SK-N-SH (cell line): ENCODE data around the gene RORB. TPM values are rescaled to one million over a fixed set of nuclear protein-coding genes. Genes with fewer than 3 reads are reported as not detected.

Experiments
- CTCF ChIA-PET: fragments of 300-600, 350-600 bp; formaldehyde crosslinking; extraction: SDS; loops from one replicate; lab custom pipeline; 2021; lab: Yijun Ruan, JAX
- POLR2A ChIA-PET: fragments of 350-600 bp; sonication (Branson Sonifier 250); formaldehyde crosslinking; extraction: SDS; loops from one replicate; lab custom pipeline; 2020; ENCODE audit warnings: antibody characterized with exemption, inconsistent platforms; lab: Yijun Ruan, JAX
- DNase-seq: peaks from one replicate; pipeline ENCODE4 v3.0.0; 2012
- H2AFZ ChIP-seq: fragments of 200-600 bp; sonication (generic); 2 replicates; pipeline ENCODE4 v1.8.1; 2016; ENCODE audit warnings: antibody characterized with exemption, mild to moderate bottlenecking, low read depth
- H3F3A ChIP-seq: fragments of 200-600 bp; sonication (generic); replicated peaks from 2 replicates; pipeline ENCODE3; 2016; ENCODE audit warnings: antibody characterized with exemption, mild to moderate bottlenecking; ENCODE audit not compliant: insufficient read depth
- H3K27ac ChIP-seq, 2 experiments: fragments of 200-500 bp in 1 of 2; fragments of 200-600 bp in 1 of 2; sonication (Bioruptor generic) in 1 of 2; sonication (generic), shearing (Covaris generic) in 1 of 2; 2 replicates each; pipeline versions ENCODE4 v1.5.1 to v1.6.1; 2014 to 2016; ENCODE audit warnings: low read depth in 2 of 2, inconsistent platforms in 1 of 2, low read length in 1 of 2, mild to moderate bottlenecking in 1 of 2, mixed read lengths in 1 of 2
- H3K27me3 ChIP-seq: fragments of 200-600 bp; sonication (generic), shearing (Covaris generic); 2 replicates; pipeline ENCODE4 v1.6.1; 2016; ENCODE audit warnings: mixed run types; ENCODE audit not compliant: insufficient read depth
- H3K36me3 ChIP-seq, 2 experiments: fragments of 200-500 bp in 1 of 2; fragments of 200-600 bp in 1 of 2; sonication (Bioruptor generic) in 1 of 2; sonication (generic) in 1 of 2; replicated peaks in 1 of 2; 2 replicates each; pipeline versions ENCODE3 to v1.5.1; 2014 to 2016; ENCODE audit warnings: low read length in 1 of 2, mild to moderate bottlenecking in 1 of 2; ENCODE audit not compliant: insufficient read depth in 2 of 2, control insufficient read depth in 1 of 2
- H3K4me1 ChIP-seq, 2 experiments: fragments of 200-500 bp in 1 of 2; fragments of 200-600 bp in 1 of 2; sonication (Bioruptor generic) in 1 of 2; sonication (generic), shearing (Covaris generic) in 1 of 2; 2 replicates each; pipeline versions ENCODE4 v1.5.1 to v1.6.1; 2014 to 2016; ENCODE audit warnings: low read depth in 1 of 2, low read length in 1 of 2, mixed run types in 1 of 2; ENCODE audit not compliant: insufficient read depth in 2 of 2, control insufficient read depth in 1 of 2
- H3K4me2 ChIP-seq: fragments of 200-600 bp; sonication (generic), shearing (Covaris generic); 2 replicates; pipeline ENCODE4 v1.6.1; 2017; ENCODE audit warnings: mixed run types
- H3K4me3 ChIP-seq, 2 experiments: fragments of 200-500 bp in 1 of 2; fragments of 200-600 bp in 1 of 2; sonication (Bioruptor generic) in 1 of 2; sonication (generic), shearing (Covaris generic) in 1 of 2; 2 replicates each; pipeline versions ENCODE4 v1.5.1 to v1.8.1; 2014 to 2016; ENCODE audit warnings: low read depth in 2 of 2, inconsistent platforms in 1 of 2, low read length in 1 of 2, mild to moderate bottlenecking in 1 of 2, mixed read lengths in 1 of 2, moderate library complexity in 1 of 2
- H3K79me2 ChIP-seq: fragments of 200-600 bp; sonication (generic); 2 replicates; pipeline ENCODE4 v1.8.1; 2017; ENCODE audit warnings: mild to moderate bottlenecking; ENCODE audit not compliant: insufficient read depth
- H3K9ac ChIP-seq: fragments of 200-600 bp; sonication (generic); 2 replicates; pipeline ENCODE4 v1.6.1; 2017; ENCODE audit warnings: mixed run types
- H3K9me2 ChIP-seq: fragments of 200-600 bp; sonication (generic); 2 replicates; pipeline ENCODE4 v1.6.1; 2017; ENCODE audit warnings: mixed run types
- H3K9me3 ChIP-seq: fragments of 200-600 bp; sonication (generic); 2 replicates; pipeline ENCODE4 v1.6.1; 2017; ENCODE audit warnings: mixed run types, mild to moderate bottlenecking, moderate library complexity
- H4K20me1 ChIP-seq: fragments of 200-600 bp; sonication (generic); 2 replicates; pipeline ENCODE4 v1.6.1; 2017; ENCODE audit warnings: mild to moderate bottlenecking, mixed run types; ENCODE audit not compliant: insufficient read depth
- CHD2 ChIP-seq: fragments of 150-350 bp; IDR thresholded peaks from 2 replicates; pipeline ENCODE4 v1.6.1; 2018; ENCODE audit warnings: low read length; ENCODE audit not compliant: partially characterized antibody
- CTCF ChIP-seq: fragments of 200-600 bp; sonication (generic); IDR thresholded peaks from 2 replicates; pipeline ENCODE4 v1.6.1; 2017; ENCODE audit warnings: antibody characterized with exemption, mild to moderate bottlenecking, moderate library complexity
- ELF1 ChIP-seq: IDR thresholded peaks from 2 replicates; pipeline ENCODE4 v1.4.0; 2012
- EP300 ChIP-seq, 2 experiments: IDR thresholded peaks; 2 replicates each; pipeline versions ENCODE4 v1.4.0 to v1.6.1; 2012; ENCODE audit warnings: borderline replicate concordance in 1 of 2, low read depth in 1 of 2, low read length in 1 of 2
- FOXM1 ChIP-seq: IDR thresholded peaks from 2 replicates; pipeline ENCODE4 v1.4.0; 2012; ENCODE audit warnings: low read depth, mild to moderate bottlenecking
- GABPA ChIP-seq: IDR thresholded peaks from 2 replicates; pipeline ENCODE4 v1.4.0; 2012; ENCODE audit warnings: low read depth, mild to moderate bottlenecking
- JUND ChIP-seq: IDR thresholded peaks from 2 replicates; pipeline ENCODE4 v1.4.0; 2012
- MAX ChIP-seq: IDR thresholded peaks from 2 replicates; pipeline ENCODE4 v1.4.0; 2012; ENCODE audit warnings: low read depth
- NFIC ChIP-seq: IDR thresholded peaks from 2 replicates; pipeline ENCODE4 v1.4.0; 2012; ENCODE audit warnings: borderline replicate concordance
- POLR2AphosphoS5 ChIP-seq: IDR thresholded peaks from 2 replicates; pipeline ENCODE4 v1.6.1; 2012; ENCODE audit warnings: low read depth, low read length
- RAD21 ChIP-seq: IDR thresholded peaks from 2 replicates; pipeline ENCODE4 v1.6.1; 2012; ENCODE audit warnings: mild to moderate bottlenecking, low read length
- RCOR1 ChIP-seq: fragments of 150-350 bp; IDR thresholded peaks from 2 replicates; pipeline ENCODE4 v1.6.1; 2017; ENCODE audit warnings: antibody characterized with exemption, low read length
- REST ChIP-seq: IDR thresholded peaks from 2 replicates; pipeline ENCODE4 v1.6.1; 2012; ENCODE audit warnings: mild to moderate bottlenecking, low read depth, low read length, moderate library complexity
- RFX5 ChIP-seq: IDR thresholded peaks from 2 replicates; pipeline ENCODE4 v1.6.1; 2012; ENCODE audit warnings: mild to moderate bottlenecking, improper control_type of control experiment, low read length
- RXRA ChIP-seq: IDR thresholded peaks from 2 replicates; pipeline ENCODE4 v1.4.0; 2012; ENCODE audit warnings: low read depth, mild to moderate bottlenecking, borderline replicate concordance
- SIN3A ChIP-seq: IDR thresholded peaks from 2 replicates; pipeline ENCODE4 v1.6.1; 2012; ENCODE audit warnings: low read depth, mild to moderate bottlenecking, low read length, moderate library complexity, borderline replicate concordance
- SMC3 ChIP-seq: IDR thresholded peaks from 2 replicates; pipeline ENCODE4 v1.6.1; 2012; ENCODE audit warnings: low read depth, low read length, improper control_type of control experiment
- TAF1 ChIP-seq: IDR thresholded peaks from 2 replicates; pipeline ENCODE4 v1.6.1; 2012; ENCODE audit warnings: low read depth, mild to moderate bottlenecking, low read length, moderate library complexity, borderline replicate concordance
- USF1 ChIP-seq: IDR thresholded peaks from 2 replicates; pipeline ENCODE4 v1.4.0; 2012; ENCODE audit warnings: low read depth, borderline replicate concordance
- WGBS: methylation state at CpG from one replicate; pipeline ENCODE4 v1.1.6; 2017; ENCODE audit warnings: low lambda C conversion rate; 5-methylcytosine and 5-hydroxymethylcytosine counted together
- polyA plus RNA-seq, 3 experiments: library from polyadenylated mRNA; depleted of rRNA; stranded (reverse); fragments of >200 nt; gene quantifications; 2 replicates each; pipeline ENCODE4 v1.2.3, GENCODE V29; 2012

RORB gene
- polyA plus RNA-seq, 1 of the 3 experiments (the other 2 are of a cell fraction): 0.13 TPM

- CTCF ChIA-PET: no interaction called here
- WGBS: 18% methylated on average over 1 of the region's 1 CpG
Observed at GRCh38 chr9:74696520-74696919, 199.4 kb downstream of the RORB start.

GRCh38 chr9:74697535-74697934 is 200.4 kb downstream of the RORB start:
- Histone ChIP-seq H3K9ac (no peak overlapping the region), H3K4me1 (no peaks in the 10 kb centered on the region), H3F3A (no peaks in the 10 kb centered on the region), H4K20me1 (no peaks in the 10 kb centered on the region), H3K9me3 (no peaks in the 10 kb centered on the region), H3K79me2 (no peaks in the 10 kb centered on the region), H3K9me2 (no peaks in the 10 kb centered on the region), H3K27ac (no peak overlapping the region), H3K4me3 (no peak overlapping the region), H3K36me3 (no peaks in the 10 kb centered on the region), H2AFZ (no peak overlapping the region), H3K27me3 (no peaks in the 10 kb centered on the region), H3K4me2 (no peak overlapping the region)
- DNase-seq: no peak
- ChIA-PET POLR2A (no interaction called here), CTCF (no interaction called here)
- WGBS: 11% methylated on average over 2 of the region's 2 CpGs
- TF ChIP-seq RFX5: no peak
- TF ChIP-seq USF1: no peak
- TF ChIP-seq FOXM1: no peak
- no peak for TF ChIP-seq RAD21
- no peak for TF ChIP-seq SIN3A
- no peak for TF ChIP-seq RXRA
- TF ChIP-seq ELF1: no peak
- no peak for TF ChIP-seq CHD2
- no peak for TF ChIP-seq CTCF
- TF ChIP-seq TAF1: no peak
- TF ChIP-seq JUND: no peak
- TF ChIP-seq SMC3: no peak
- no peak for TF ChIP-seq MAX

More at GRCh38 chr9:74696520-74696919, 199.4 kb downstream of the RORB start:
- Histone ChIP-seq H3K36me3 (no peaks in the 10 kb centered on the region), H3K9me2 (no peaks in the 10 kb centered on the region), H3K27ac (no peak overlapping the region), H3K4me3 (no peak overlapping the region), H3K9me3 (no peaks in the 10 kb centered on the region), H3K79me2 (no peaks in the 10 kb centered on the region), H3F3A (no peaks in the 10 kb centered on the region), H3K27me3 (no peaks in the 10 kb centered on the region), H2AFZ (no peak overlapping the region), H3K4me2 (no peak overlapping the region), H3K9ac (no peak overlapping the region), H3K4me1 (no peaks in the 10 kb centered on the region), H4K20me1 (no peaks in the 10 kb centered on the region)
- DNase-seq: no peak
- TF ChIP-seq RCOR1 (no peak), REST (no peak), POLR2AphosphoS5 (no peak), GABPA (no peak), EP300 (IDR thresholded peaks at IDR 0.05; ENCODE audit: borderline replicate concordance in 1 of 2, low read depth in 1 of 2, low read length in 1 of 2) (no peak), NFIC (no peak)
- POLR2A ChIA-PET: no interaction called here
